HG03354 (cell line): Measurements from ENCODE around the gene OTUD7B.

Experiments used
- ATAC-seq: cut with Tn5 transposase; IDR thresholded peaks from one replicate; pipeline ENCODE4 v1.9.1; 2021; ENCODE audit warnings: mild to moderate bottlenecking; ENCODE audit not compliant: unreplicated experiment, poor library complexity, severe bottlenecking

Gene OTUD7B

GRCh38 chr1:149927056-149927562, 83.4 kb downstream of the OTUD7B start:
- no peak for ATAC-seq

- no peak for ATAC-seq
Observed at GRCh38 chr1:149926296-149926695, 84.2 kb downstream of the OTUD7B start.

DNA sequence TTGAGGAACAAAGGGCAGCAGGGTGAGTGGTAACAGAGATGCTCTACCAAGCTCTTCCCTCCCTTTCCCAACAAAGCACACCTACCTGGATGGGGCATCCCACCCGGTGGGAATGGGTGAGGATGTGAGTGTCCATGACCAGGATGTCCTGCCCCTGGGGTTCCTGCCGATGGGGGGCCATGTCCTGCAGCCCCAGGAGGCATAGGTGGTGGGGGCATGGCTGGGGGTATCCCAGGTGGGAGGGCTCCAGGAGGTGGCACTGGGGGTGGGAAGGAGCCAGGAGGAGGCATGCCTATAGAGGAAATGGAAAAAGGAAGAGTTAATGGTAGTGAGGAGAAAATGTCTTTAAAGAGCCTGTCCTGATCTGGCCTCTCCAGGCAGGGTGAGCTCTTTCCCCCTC, 84.8 kb downstream of the OTUD7B start:
- ATAC-seq, result no peak

DNA sequence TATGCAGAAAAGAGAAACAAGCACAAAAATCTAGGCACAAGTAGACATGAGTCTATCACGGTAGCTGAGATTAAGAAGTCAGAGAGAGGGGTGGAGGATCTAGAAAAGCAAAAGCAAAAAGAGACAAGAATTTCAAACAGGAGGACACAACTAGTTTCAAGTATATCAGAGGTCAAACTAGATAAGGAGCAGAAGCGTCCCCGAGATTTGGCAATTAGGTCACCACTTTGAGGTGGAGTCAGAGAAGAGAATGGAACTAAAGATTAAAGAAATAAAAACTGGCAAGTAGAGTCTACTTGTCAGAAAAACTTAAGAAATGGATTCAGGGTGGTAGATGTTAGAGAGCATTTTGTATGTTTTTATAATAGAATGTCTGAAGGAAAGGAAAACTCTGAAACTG, 85.2 kb downstream of the OTUD7B start:
- ATAC-seq, result no peak

DNA sequence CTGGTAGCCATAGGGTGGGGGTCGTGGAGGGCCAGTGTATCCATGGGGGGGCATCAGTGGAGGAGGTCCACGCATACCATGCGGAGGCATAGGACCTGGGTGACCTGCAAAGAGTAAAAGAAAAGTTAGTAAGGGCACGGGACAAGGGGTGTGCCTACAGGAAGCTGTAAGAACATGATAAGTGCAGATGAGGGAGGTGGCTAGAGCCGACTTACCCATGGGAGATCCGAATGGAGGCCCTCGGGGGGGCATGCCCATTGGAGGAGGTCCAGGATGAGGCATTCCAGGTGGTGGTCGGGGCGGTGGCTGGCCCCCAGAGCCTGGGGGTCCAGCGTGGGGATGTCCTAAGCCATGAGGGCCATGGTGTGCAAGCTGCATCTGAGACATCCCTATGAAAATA, 86.9 kb downstream of the OTUD7B start:
- no peak for ATAC-seq

DNA sequence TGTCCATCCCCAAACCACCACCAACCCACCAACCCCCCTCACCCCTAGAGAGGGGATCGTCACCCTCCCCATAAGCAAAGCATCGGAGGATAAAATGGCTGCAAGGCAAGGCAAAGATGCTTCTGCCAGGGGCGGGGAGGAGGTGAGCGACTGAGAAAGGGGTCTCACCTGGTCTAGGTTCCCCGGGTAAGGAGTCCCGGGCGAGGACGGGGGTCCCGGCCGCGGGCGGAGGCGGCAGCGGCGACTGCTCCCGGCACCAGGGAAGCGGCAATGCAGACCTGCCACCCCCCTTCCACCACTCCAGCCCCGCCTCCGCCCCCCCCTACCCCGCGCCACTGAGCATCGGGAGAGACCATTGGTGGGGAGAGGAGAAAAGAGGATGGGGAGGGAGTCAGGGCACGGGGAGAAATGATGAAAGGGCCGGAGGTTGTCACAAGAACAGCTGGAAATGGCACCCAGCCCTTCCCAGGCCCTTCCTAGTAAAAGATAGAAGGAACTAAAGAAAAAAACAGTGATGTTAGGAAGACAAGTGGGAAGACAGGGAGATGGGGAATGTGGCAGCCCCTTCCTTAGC, 92.9 kb downstream of the OTUD7B start, which contains the start of gene SV2A:
SV2A (minus strand) TSS at position 274 of the 574 bp plus-strand sequence. CDS start 4,004 bp downstream, outside the sequence.
- ATAC-seq, result no peak

- no peak for ATAC-seq
Observed at GRCh38 chr1:149916898-149917252, 93.7 kb downstream of the OTUD7B start.

DNA sequence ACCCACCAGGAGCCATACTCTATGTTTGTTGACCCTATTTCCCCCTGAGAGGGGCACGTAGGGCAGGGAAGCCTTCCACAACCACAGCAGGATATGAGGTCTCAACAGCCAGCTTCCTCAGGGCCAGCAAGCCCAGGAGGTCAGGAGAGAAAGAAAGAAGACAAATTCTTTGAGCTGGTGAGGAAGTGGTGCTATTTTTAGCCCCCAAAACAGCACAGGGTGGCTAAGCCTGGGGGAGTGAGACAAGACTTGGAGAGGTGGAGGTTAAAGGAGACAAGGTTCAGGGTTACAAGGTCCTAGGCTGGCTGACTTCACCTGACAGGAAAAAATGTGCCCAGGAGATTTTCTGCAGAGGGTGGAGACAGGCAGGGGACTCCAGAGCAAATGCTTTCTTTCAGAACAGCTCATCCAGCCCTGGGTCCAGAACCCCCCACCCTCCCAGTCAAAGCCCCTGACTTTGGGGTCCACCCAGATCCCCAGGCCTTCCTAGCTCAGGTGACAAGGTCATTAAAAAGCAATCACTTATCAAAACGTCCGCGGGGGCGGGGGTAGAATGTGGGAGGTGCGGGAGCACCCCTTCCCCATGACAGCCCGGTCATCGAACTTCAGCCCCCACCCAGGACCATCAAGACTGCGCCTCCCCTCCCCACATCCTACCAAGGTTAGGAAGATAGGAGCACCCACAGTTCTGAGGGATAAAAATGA, 94.2 kb downstream of the OTUD7B start:
- no peak for ATAC-seq

GRCh38 chr1:149915429-149916192, 94.9 kb downstream of the OTUD7B start:
- ATAC-seq, result no peak

DNA sequence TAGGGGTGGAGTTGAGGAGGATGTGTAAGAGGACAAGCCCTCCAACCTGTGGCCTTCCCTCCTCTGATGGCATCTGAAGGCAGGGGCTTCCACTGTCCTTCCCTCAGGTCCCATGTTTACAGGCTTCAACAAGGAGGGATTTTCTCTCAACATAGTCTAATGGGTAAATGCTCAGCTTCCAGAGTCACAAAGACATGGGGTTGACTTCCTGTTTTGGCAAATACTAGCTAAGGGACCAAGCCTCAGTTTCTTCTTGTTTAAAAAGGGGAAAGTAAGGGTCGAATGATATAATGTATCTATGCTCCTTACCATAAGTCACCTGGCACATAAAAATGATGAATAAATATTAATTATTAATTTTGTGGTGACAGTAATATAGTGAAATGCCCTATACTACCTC, 96.0 kb downstream of the OTUD7B start:
- no peak for ATAC-seq

- ATAC-seq, result no peak
Observed at GRCh38 chr1:149906570-149907075, 103.9 kb downstream of the OTUD7B start.

DNA sequence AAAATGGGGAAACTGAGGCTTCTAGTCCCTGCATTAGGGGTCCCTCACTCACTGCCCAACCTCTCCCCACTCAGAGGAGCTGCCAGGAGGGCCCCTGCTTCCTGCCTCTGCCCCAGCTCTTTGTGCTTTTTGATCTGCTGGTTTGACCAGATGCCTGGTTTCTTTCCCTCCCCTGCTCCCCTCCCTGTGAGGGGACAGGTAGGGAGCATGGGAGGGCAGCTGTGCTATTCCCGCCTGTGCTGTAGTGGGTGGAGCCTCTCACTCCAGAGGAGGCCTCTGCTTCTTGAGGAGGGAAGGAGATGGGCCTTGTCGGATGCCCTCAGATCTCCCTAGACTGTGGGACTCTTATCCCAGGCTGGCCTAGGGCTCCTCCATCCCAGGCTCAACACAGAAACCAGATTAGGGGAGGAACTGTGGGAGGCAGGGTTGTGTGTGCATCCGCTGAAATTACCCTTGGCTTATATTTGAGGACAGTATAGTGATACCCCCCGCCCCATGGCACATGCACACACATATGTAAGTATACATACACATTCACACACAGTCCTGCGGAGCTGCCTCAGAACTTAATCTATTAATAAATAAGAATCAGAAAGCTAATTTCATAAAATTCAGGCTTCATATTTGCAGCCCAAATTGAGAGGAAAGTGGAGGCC, 106.6 kb downstream of the OTUD7B start:
- ATAC-seq, result no peak

GRCh38 chr1:149899460-149900284, 110.9 kb downstream of the OTUD7B start, which contains the start of gene BOLA1:
TSS of gene BOLA1 (plus strand) at chr1:149899568. CDS start at chr1:149900060, 492 bp downstream.
- peak; percentile 94 for ATAC-seq

GRCh38 chr1:149896575-149896974, 114.0 kb downstream of the OTUD7B start:
- no peak for ATAC-seq

- ATAC-seq, result no peak
Observed at GRCh38 chr1:149888999-149889289, 121.6 kb downstream of the OTUD7B start.

- peak; percentile 25 for ATAC-seq
Observed at GRCh38 chr1:149888247-149888998, 122.1 kb downstream of the OTUD7B start.
